Lower leg skin (tissue), 4 donors: ENCODE measurements around the gene UQCRH. TPM values are rescaled to one million over a fixed set of nuclear protein-coding genes. Genes with fewer than 3 reads are reported as not detected.

ENCODE experiments used
- DNase-seq, 2 donors: peaks; one replicate each; pipeline ENCODE4 v3.0.0-alpha.2; 2019; ENCODE audit warnings: low spot score in 2 of 2
- H3K4me3 ChIP-seq: fragments of 200-600 bp; sonication (generic); 2 replicates; pipeline ENCODE4 v1.5.1; 2017; ENCODE audit warnings: mild to moderate bottlenecking, low read depth; ENCODE audit not compliant: poor library complexity, severe bottlenecking
- POLR2A ChIP-seq, 2 donors: fragments of 450-650 bp; IDR thresholded peaks; one replicate each; pipeline ENCODE4 v1.6.1; 2016 to 2017; ENCODE audit warnings: antibody characterized with exemption in 2 of 2, mild to moderate bottlenecking in 1 of 2, moderate library complexity in 1 of 2
- WGBS, 2 donors: methylation state at CpG; one replicate each; pipeline ENCODE4 v1.1.5; 2018; 5-methylcytosine and 5-hydroxymethylcytosine counted together
- intact Hi-C: fragments of 100-400 bp; cut with DNase I; formaldehyde crosslinking; loops from one replicate; pipeline ENCODE4 v1.15.0; 2023; ENCODE audit warnings: low total_unique reads
- total RNA-seq, 4 donors: library from RNA; depleted of rRNA; stranded (reverse); fragments of >200 nt; gene quantifications; one replicate each; pipeline ENCODE4 v1.1.0, GENCODE V29; 2016
- TF ChIP-seq, protein P1 (sequence below), 3 donors: fragments of 450-650 bp; IDR thresholded peaks; one replicate each; pipeline ENCODE4 v1.5.1; 2016; ENCODE audit warnings: antibody characterized with exemption in 3 of 3, mild to moderate bottlenecking in 3 of 3, moderate library complexity in 2 of 3

The UQCRH gene
- 100 to 1,000 TPM; 223 to 278 (median 237) TPM for total RNA-seq

GRCh38 chr1:46303038-46303871, at the start of gene UQCRH, which contains the start of gene LRRC41:
TSS of gene UQCRH (plus strand) at chr1:46303698. CDS start at chr1:46303767, 69 bp downstream.
TSS of gene LRRC41 (minus strand) at chr1:46303616. CDS start at chr1:46303322, 294 bp downstream.
- intact Hi-C loops = no loop called here
- H3K4me3 ChIP-seq = peak within 1 kb of the TSS; percentile 92
- WGBS, 2 donors = 1 to 2% methylated on average over 30 to 61 of the region's 61 CpGs
- DNase-seq = peak; percentile 94 to 99
- TF ChIP-seq, protein P1, sequence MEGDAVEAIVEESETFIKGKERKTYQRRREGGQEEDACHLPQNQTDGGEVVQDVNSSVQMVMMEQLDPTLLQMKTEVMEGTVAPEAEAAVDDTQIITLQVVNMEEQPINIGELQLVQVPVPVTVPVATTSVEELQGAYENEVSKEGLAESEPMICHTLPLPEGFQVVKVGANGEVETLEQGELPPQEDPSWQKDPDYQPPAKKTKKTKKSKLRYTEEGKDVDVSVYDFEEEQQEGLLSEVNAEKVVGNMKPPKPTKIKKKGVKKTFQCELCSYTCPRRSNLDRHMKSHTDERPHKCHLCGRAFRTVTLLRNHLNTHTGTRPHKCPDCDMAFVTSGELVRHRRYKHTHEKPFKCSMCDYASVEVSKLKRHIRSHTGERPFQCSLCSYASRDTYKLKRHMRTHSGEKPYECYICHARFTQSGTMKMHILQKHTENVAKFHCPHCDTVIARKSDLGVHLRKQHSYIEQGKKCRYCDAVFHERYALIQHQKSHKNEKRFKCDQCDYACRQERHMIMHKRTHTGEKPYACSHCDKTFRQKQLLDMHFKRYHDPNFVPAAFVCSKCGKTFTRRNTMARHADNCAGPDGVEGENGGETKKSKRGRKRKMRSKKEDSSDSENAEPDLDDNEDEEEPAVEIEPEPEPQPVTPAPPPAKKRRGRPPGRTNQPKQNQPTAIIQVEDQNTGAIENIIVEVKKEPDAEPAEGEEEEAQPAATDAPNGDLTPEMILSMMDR (IDR thresholded peaks at IDR 0.05) = no peak
- TF ChIP-seq POLR2A (IDR thresholded peaks at IDR 0.05) = peak in 1 of 2 donors; percentile 49

DNA sequence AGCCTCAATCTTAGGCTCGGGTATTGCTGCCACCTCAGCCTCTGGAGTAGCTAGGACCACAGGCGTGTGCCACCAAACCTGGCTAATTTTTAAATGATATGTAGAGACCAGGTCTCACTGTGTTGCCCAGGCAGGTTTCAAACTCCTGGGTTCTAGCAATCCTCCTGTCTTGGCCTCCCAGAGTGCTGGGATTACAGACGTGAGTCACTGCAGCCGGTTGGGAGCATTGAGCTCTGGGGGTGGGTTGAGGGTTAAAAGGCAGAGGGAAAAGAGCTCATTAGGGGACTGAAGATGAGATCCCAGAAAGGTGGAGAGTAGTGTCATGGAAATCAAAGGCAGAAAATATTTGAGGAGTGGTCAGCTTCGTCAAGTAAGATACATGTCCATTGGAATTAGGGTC, 48.8 kb upstream of the UQCRH start:
- TF ChIP-seq, protein P1 (IDR thresholded peaks at IDR 0.05) = no peak
- TF ChIP-seq POLR2A (IDR thresholded peaks at IDR 0.05) = no peak
- intact Hi-C loops = no loop called here
- no peak overlapping the region for H3K4me3 ChIP-seq
- WGBS, 2 donors = 93 to 94% methylated on average over 5 of the region's 5 CpGs
- no peak for DNase-seq

DNA sequence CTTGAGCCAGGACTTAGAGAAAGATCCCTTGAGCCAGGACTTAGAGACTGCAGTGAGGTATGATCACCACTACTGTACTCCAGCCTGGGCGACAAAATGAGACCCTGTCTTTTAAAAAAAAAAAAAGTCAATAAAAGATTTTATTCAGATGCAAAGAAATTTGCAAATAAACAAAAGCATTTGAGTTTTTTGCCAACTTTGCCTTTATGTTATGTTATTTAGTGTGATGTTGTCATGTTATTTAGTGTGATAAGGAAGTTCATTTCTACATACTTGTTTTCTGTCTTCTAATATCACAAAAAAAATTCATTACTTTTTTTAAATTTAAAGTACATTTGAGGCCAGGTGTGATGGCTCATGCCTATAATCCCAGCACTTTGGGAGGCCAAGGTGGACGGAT, 47.0 kb upstream of the UQCRH start:
- DNase-seq = no peak
- 97 to 100% methylated on average over 2 of the region's 2 CpGs for WGBS, 2 donors

DNA sequence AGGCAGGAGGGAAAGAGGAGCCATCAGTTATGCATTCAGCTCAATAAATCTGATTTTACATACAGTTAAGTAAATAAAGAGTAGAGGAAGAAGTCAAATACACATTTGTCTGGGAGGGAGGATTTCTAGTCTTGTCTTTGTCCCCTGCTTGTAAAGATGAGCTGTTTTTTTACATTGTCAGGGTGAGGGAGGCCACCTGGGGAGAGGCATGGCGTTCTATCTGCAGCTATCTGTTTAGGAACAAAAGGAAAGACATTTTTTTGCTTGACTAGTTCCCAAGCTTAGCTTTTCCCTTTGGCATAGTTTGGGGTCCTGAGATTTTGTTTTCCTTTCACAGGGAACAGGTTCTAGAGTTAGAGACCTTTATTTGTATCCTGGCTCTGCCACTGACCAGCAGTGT, 41.0 kb upstream of the UQCRH start:
- 91 to 100% methylated on average over 1 of the region's 1 CpG for WGBS, 2 donors
- intact Hi-C loops = loop anchor here (10.0 kb wide), 1 partner anchor 62 kb away; no protein-coding TSS in a partner anchor
- DNase-seq = no peak
- TF ChIP-seq, protein P1 (IDR thresholded peaks at IDR 0.05) = no peak
- TF ChIP-seq POLR2A (IDR thresholded peaks at IDR 0.05) = no peak
- no peak overlapping the region for H3K4me3 ChIP-seq

More for the DNA sequence above, 47.0 kb upstream of the UQCRH start:
- no peak overlapping the region for H3K4me3 ChIP-seq
- TF ChIP-seq POLR2A (IDR thresholded peaks at IDR 0.05) = no peak
- TF ChIP-seq, protein P1 (IDR thresholded peaks at IDR 0.05) = no peak
- intact Hi-C loops = no loop called here

- no peak for TF ChIP-seq POLR2A (IDR thresholded peaks at IDR 0.05)
- TF ChIP-seq, protein P1 (IDR thresholded peaks at IDR 0.05) = no peak
- DNase-seq = no peak
- intact Hi-C loops = loop anchor here (10.0 kb wide), 1 partner anchor 62 kb away; no protein-coding TSS in a partner anchor
- 86 to 100% methylated on average over 2 of the region's 2 CpGs for WGBS, 2 donors
- H3K4me3 ChIP-seq = no peak overlapping the region
Observed at GRCh38 chr1:46263146-46263545, 40.4 kb upstream of the UQCRH start.
